ENCODE data around the gene HDAC4.

The HDAC4 gene

DNA sequence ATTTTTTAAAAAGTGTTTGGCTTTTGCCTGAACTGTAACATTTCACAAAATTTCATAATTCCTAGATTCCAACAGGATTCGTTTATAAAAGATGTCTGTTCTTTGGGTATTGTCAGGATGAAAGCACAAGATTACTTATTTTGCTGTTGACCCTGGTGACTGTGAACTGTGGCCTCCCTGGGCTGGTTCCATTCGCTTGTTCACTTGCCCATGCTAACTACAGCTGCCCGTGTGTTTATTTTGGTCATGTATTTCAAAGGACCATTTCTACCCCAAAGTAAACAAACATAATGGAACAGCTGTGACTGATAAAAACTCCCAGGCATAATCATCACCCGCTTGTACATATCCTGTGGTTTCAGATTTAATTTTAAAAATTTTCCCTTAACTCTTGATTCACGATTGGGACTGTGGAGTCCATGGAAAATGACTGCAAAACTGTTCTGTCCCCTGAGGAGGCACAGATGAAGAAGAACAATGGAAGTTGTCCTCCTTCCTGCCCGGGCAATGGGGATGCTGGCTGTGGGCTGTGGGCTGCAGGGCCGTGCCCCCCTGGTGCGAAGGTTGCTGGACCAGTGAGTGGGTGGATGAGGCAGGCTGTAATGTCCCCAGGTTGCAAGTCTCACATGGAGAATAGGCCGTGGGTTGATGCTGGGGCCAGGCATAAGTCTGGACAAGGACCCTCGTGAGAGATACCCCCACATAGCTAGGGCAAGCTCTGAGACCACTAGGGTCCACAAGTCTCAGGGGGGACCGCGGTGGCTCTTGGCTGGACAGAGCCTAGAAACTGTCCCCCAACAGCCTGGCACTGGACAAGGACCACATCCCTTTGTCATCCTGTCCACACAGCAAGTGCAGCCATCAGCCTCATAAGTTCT, 28.9 kb upstream of the HDAC4 start:
- DNase-seq (ENCODE audit: low spot score): no peak

GRCh38 chr2:239425631-239426030, 24.8 kb upstream of the HDAC4 start:
- DNase-seq (ENCODE audit: low spot score): no peak

GRCh38 chr2:239424337-239425045, 23.7 kb upstream of the HDAC4 start:
- DNase-seq (ENCODE audit: low spot score): no peak

- DNase-seq (ENCODE audit: low spot score): no peak
These were observed 22.7 kb upstream of the HDAC4 start for GRCh38 chr2:239423551-239423950.

- no peak for DNase-seq (ENCODE audit: low spot score)
These were observed 21.0 kb upstream of the HDAC4 start for GRCh38 chr2:239421851-239422250.

GRCh38 chr2:239420082-239420481, 19.3 kb upstream of the HDAC4 start:
- no peak for DNase-seq (ENCODE audit: low spot score)

DNA sequence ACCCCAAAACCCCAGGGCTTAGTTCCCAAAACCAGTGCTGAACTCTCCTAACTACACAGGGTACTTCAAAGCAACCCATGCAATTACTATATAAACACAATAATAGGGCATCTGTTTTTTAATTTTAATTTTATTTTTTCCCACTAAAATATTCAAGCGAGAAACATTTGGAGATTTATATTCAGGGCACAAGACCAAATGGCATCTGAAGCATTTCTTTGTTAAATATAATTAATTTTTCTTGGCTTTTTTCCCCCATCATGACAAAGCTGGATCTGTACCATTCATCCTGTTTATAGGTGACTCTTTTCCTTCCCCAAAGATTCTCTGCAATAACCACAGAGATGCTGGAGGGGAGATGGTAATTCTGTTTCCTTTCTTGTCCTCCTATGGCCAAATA, 18.1 kb upstream of the HDAC4 start:
- DNase-seq (ENCODE audit: low spot score): no peak

DNA sequence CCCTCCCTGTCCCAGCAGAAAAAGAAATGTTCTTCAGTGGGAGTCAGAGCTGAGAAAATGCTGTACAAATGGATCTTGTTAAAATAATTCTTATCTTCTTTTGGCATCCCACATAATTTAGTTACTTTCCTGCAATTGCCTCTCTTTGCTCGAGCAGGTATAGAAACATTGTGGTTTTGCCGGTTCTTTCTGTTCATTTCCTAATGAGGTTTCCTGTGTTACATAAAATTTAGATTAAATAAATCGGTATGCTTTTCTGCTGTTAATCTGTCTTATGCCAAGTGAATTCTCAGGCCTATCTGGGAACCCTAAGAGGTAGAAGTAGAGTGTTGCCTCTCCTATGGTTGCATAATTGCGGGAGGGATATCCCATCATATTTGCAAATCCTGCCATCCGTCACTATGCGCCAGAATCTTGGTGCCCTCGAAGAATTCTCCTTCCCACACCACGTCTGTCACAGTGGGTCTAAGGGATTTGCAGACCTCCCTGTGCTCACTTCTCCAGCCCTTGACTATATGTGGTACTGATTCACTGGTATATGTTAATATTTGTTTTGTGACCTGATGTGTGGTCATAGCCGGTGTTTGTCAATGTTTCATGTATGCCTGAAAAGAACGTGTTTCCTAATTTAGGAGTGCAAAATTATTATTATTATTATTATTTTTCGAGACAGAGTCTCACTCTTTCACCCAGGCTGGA, 12.2 kb upstream of the HDAC4 start:
- DNase-seq (ENCODE audit: low spot score): no peak

DNA sequence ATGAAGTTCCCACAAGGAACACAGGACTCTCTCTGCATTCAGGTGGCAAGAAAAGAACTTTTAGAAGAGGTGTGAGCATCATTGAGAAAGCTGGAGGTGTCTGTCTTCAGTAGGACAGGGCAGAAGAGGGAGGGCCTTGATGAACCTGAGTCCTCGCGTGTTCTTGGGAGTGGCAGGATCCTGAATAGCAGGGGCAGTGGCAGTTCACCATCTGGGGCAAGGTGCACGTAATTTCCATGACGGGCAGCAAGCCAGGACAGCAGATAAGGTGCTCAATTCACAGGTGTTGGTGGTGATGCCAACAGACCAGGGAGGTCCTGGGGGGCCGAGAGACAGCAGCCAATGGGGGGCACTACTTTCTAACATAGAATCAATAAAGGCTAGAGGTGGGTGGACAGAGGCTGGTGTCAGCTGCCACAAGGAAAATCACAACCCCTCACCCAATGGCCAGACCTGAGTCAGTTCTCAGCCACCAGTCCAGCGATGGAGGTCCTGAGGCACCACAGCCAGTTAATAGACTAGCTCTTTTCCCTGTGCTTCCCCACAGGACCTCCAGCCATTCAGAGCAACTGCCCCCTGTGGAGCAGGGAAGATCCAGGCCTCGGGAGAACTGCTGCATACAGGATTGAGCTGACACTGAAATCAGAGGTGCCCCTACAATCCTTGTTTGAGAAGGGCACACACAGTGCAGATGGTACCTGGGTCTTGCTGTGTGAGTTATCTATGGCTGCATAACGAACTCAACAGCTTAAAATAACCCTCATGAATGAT, 10.9 kb upstream of the HDAC4 start:
- DNase-seq (ENCODE audit: low spot score): no peak

GRCh38 chr2:239411117-239411516, 10.3 kb upstream of the HDAC4 start:
- no peak for DNase-seq (ENCODE audit: low spot score)

DNA sequence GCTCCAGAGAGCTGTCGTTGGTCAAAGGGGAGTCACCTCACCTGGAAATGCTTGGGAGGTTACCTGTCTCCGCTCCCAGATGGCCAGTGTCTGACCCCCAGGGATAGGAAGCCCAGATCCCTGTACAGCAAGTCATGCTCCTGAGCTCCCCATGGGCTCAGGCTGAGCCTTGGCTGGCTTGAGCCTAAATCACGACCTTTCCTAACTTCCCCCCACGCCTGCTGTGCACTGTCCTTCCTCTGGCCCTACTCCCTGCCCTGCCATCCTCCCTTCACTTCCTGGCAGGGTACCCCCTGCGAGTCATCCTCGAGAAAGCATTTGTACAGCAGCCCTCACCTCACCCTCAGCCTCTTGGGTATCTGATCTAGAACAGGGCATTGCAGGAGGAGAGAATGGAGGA, 9.2 kb upstream of the HDAC4 start:
- DNase-seq (ENCODE audit: low spot score): no peak

- no peak for DNase-seq (ENCODE audit: low spot score)
These were observed 6.3 kb upstream of the HDAC4 start for GRCh38 chr2:239407112-239407511.

GRCh38 chr2:239406316-239406995, 5.6 kb upstream of the HDAC4 start:
- no peak for DNase-seq (ENCODE audit: low spot score)

- no peak for DNase-seq (ENCODE audit: low spot score)
These were observed 4.3 kb upstream of the HDAC4 start for GRCh38 chr2:239405071-239405470.

DNA sequence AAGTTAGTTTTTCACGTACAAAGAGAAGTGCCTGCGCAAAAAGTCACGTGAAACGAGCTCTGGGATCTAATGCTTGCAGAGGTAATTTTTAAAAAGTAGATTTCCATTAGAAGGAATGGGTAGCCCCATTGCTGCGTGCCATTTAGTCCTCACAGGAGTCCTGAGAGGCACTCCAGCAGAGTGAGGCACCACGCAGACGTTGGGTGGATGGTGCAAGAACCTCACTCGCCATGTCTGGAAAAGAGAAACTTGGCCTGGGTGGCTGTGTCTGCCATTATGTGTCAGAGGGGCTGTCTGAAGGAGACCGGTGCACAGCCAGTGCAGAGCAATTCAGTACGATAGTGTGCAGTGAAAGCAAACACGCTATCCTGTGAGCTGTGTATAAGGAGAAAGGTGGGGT, 1.8 kb upstream of the HDAC4 start:
- DNase-seq (ENCODE audit: low spot score): no peak

DNA sequence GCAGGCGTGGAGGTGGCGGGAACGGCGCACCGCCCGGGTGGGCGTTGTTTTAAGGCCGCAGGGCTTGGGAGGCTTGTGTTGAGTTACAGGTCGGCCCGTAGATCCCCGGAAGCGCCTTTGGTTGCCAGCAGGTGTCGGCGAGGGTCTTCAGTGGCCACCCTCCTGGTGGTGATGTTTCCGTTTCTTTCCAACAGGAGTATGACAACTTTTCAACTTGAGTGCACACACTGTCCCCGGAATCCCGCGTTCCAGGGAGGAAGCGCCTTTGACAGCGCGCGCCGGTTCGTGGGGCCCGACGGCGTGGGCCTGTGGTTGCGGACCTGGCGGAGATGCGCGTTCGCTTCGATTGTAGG, 1.0 kb upstream of the HDAC4 start:
- no peak for DNase-seq (ENCODE audit: low spot score)

GRCh38 chr2:239401067-239401880, 454 bp upstream of the HDAC4 start:
- DNase-seq (ENCODE audit: low spot score): peak; percentile 99

GRCh38 chr2:239399921-239400595, 762 bp downstream of the HDAC4 start:
- peak; percentile 13 for DNase-seq (ENCODE audit: low spot score)

- peak; percentile 46 for DNase-seq (ENCODE audit: low spot score)
These were observed 1.3 kb downstream of the HDAC4 start for GRCh38 chr2:239399433-239399920.

- DNase-seq (ENCODE audit: low spot score): no peak
These were observed 2.3 kb downstream of the HDAC4 start for GRCh38 chr2:239398521-239398921.

Measured in CD4-positive, alpha-beta T cell treated with Interleukin-15 for 4 hours (primary cell).